Mesenchymal stem cell (in vitro differentiated cells and primary cell): ENCODE data around the gene IFT57.

Source experiments
- DNase-seq: peaks from one replicate; pipeline ENCODE4 v3.0.0-alpha.2; 2013
- H2AFZ ChIP-seq: one replicate; pipeline ENCODE4 v1.6.1; 2013; ENCODE audit warnings: low read depth, mild to moderate bottlenecking, control low read depth, inconsistent platforms, low read length, moderate library complexity
- H2AK5ac ChIP-seq: 2 replicates; pipeline ENCODE4 v1.6.1; 2013; ENCODE audit warnings: low read length, moderate library complexity, mild to moderate bottlenecking, inconsistent platforms; ENCODE audit not compliant: severe bottlenecking
- H2BK120ac ChIP-seq: one replicate; pipeline ENCODE4 v1.6.1; 2013; ENCODE audit warnings: low read depth, mild to moderate bottlenecking, inconsistent platforms, low read length, moderate library complexity
- H2BK12ac ChIP-seq, 2 experiments: one replicate each; pipeline ENCODE4 v1.6.1; 2013; ENCODE audit warnings: inconsistent platforms in 2 of 2, low read length in 2 of 2, mild to moderate bottlenecking in 2 of 2, moderate library complexity in 2 of 2, control low read depth in 1 of 2
- H2BK15ac ChIP-seq: one replicate; pipeline ENCODE4 v1.6.1; 2013; ENCODE audit warnings: mild to moderate bottlenecking, low read depth, inconsistent platforms; ENCODE audit not compliant: poor library complexity, severe bottlenecking
- H2BK5ac ChIP-seq: 2 replicates; pipeline ENCODE4 v1.6.1; 2013; ENCODE audit warnings: low read depth, mild to moderate bottlenecking, low read length, control low read depth, inconsistent platforms; ENCODE audit not compliant: poor library complexity, severe bottlenecking
- H3K14ac ChIP-seq, 2 experiments: one replicate each; pipeline ENCODE4 v1.6.1; 2013; ENCODE audit warnings: inconsistent platforms in 2 of 2, low read length in 2 of 2, control low read depth in 1 of 2, mild to moderate bottlenecking in 1 of 2, moderate library complexity in 1 of 2
- H3K18ac ChIP-seq, 2 experiments: one replicate each; pipeline ENCODE4 v1.6.1; 2013; ENCODE audit warnings: inconsistent platforms in 2 of 2, low read length in 2 of 2, control low read depth in 1 of 2, low read depth in 1 of 2, mild to moderate bottlenecking in 1 of 2
- H3K23ac ChIP-seq, 2 experiments: one replicate each; pipeline ENCODE4 v1.6.1; 2013; ENCODE audit warnings: inconsistent platforms in 2 of 2, low read length in 2 of 2, mild to moderate bottlenecking in 2 of 2, moderate library complexity in 2 of 2, control low read depth in 1 of 2
- H3K27ac ChIP-seq: 2 replicates; pipeline ENCODE4 v1.5.1; 2013; ENCODE audit warnings: mild to moderate bottlenecking, moderate library complexity, low read length, control low read depth, inconsistent platforms; ENCODE audit not compliant: poor library complexity, severe bottlenecking
- H3K27me3 ChIP-seq, 2 experiments: 2 replicates each; pipeline versions ENCODE4 v1.6.1 to v1.7.0; 2013; ENCODE audit warnings: low read length in 2 of 2, mild to moderate bottlenecking in 2 of 2, moderate library complexity in 2 of 2, control low read depth in 1 of 2, inconsistent platforms in 1 of 2; ENCODE audit not compliant: control insufficient read depth in 1 of 2, insufficient read depth in 1 of 2
- H3K36me3 ChIP-seq, 2 experiments: 2 replicates each; pipeline versions ENCODE4 v1.6.1 to v1.7.0; 2013; ENCODE audit warnings: low read length in 2 of 2, control low read depth in 1 of 2, inconsistent platforms in 1 of 2, low read depth in 1 of 2, mild to moderate bottlenecking in 1 of 2; ENCODE audit not compliant: insufficient read depth in 2 of 2, control insufficient read depth in 1 of 2
- H3K4ac ChIP-seq, 2 experiments: one replicate each; pipeline ENCODE4 v1.6.1; 2013; ENCODE audit warnings: inconsistent platforms in 2 of 2, low read length in 2 of 2, mild to moderate bottlenecking in 2 of 2, moderate library complexity in 2 of 2, control low read depth in 1 of 2, low read depth in 1 of 2
- H3K4me1 ChIP-seq: 2 replicates; pipeline ENCODE4 v1.6.1; 2013; ENCODE audit warnings: low read depth, low read length, control low read depth; ENCODE audit not compliant: control insufficient read depth, insufficient read depth
- H3K4me2 ChIP-seq: 2 replicates; pipeline ENCODE4 v1.6.1; 2013; ENCODE audit warnings: low read length, mild to moderate bottlenecking, inconsistent platforms; ENCODE audit not compliant: poor library complexity, severe bottlenecking
- H3K4me3 ChIP-seq, 2 experiments: 2 replicates each; pipeline versions ENCODE4 v1.5.1 to v1.7.0; 2013; ENCODE audit warnings: low read length in 2 of 2, mild to moderate bottlenecking in 2 of 2, control low read depth in 1 of 2, low read depth in 1 of 2; ENCODE audit not compliant: insufficient read depth in 1 of 2
- H3K79me1 ChIP-seq: replicated peaks from 2 replicates; pipeline ENCODE4 v1.6.1; 2013; ENCODE audit warnings: mild to moderate bottlenecking, control low read depth, low read length, inconsistent platforms; ENCODE audit not compliant: poor library complexity, severe bottlenecking
- H3K9ac ChIP-seq: 2 replicates; pipeline ENCODE4 v1.7.0; 2013; ENCODE audit warnings: mild to moderate bottlenecking, low read length, moderate library complexity
- H3K9me3 ChIP-seq: 2 replicates; pipeline ENCODE4 v1.7.0; 2013; ENCODE audit warnings: mild to moderate bottlenecking, low read length; ENCODE audit not compliant: control insufficient read depth
- H4K8ac ChIP-seq: one replicate; pipeline ENCODE4 v1.6.1; 2013; ENCODE audit warnings: inconsistent platforms, mild to moderate bottlenecking, low read length, moderate library complexity
- H4K91ac ChIP-seq: one replicate; pipeline ENCODE4 v1.6.1; 2013; ENCODE audit warnings: mild to moderate bottlenecking, low read length, inconsistent platforms
- WGBS: methylation state at CpG from one replicate; pipeline ENCODE4 v1.1.7; 2013; ENCODE audit warnings: mixed read lengths; 5-methylcytosine and 5-hydroxymethylcytosine counted together

The IFT57 gene

DNA sequence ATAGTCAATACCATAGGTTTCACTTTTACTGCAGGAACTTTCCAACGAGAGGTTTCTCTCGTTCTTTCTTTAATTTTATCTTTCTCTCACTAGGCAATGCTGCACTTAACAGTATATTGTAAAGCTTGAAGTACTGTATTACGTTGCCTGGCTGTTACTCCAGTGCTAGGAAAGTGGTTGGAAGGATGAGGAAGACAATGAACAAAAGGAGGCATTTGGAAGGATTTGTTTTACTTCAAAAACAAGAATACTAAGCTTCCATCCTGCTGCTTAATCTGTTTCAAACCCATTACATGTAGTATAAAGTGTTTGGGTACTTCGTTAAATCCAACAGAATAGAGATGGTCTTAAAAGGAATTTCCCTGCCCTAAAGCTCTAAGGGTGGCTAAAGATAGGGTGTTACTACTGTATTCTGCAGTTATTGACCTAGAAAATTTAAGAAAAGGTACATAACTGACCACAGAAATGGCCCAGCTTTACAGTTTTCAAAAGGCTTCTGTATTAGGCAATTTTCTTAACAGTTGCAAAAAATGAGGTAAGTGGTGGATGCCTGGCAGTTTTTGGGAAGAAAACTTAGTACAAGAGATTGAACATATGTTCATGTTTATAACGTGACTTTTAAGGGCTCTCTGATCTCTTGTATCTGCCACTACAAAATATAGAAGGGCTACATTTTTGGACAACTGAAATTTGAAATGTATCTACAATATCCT, 785 bp upstream of the IFT57 start:
- Histone ChIP-seq H3K27ac (peak overlapping the region; percentile 26), H3K4me2 (peak overlapping the region; percentile 60)
- WGBS, result 0% methylated on average over 1 of the region's 5 CpGs

GRCh38 chr3:108221393-108221792, 831 bp downstream of the IFT57 start:
- Histone ChIP-seq H2BK5ac (no peak overlapping the region), H3K4ac (no peak overlapping the region), H4K8ac (no peak overlapping the region), H2AFZ (no peak overlapping the region), H4K91ac (no peak overlapping the region), H3K27ac (no peak overlapping the region), H3K9ac (peak overlapping the region; percentile 94), H3K14ac (no peak overlapping the region), H3K4me2 (peak overlapping the region; percentile 71), H3K18ac (no peak overlapping the region), H3K36me3 (peaks cover 0 to 7% of the 10 kb centered on the region in 2 experiments), H3K4me1 (no peaks in the 10 kb centered on the region), H3K27me3 (no peaks in the 10 kb centered on the region), H2BK120ac (no peak overlapping the region), H3K9me3 (no peaks in the 10 kb centered on the region), H3K79me1 (peaks cover 3% of the 10 kb centered on the region), H3K4me3 (peak overlapping the region in 1 of 2 experiments; percentile 88), H3K23ac (no peak overlapping the region), H2AK5ac (no peak overlapping the region), H2BK12ac (no peak overlapping the region), H2BK15ac (no peak overlapping the region)
- WGBS, result 46% methylated on average over 4 of the region's 6 CpGs
- peak; percentile 41 for DNase-seq

More for the DNA sequence above, 785 bp upstream of the IFT57 start:
- Histone ChIP-seq H2BK15ac (no peak overlapping the region), H3K18ac (no peak overlapping the region), H2BK12ac (no peak overlapping the region), H3K79me1 (peaks cover 3% of the 10 kb centered on the region), H2BK5ac (no peak overlapping the region), H3K9me3 (no peaks in the 10 kb centered on the region), H3K4me3 (peak overlapping the region in 1 of 2 experiments; percentile 88), H3K14ac (no peak overlapping the region), H4K8ac (no peak overlapping the region), H3K4me1 (no peaks in the 10 kb centered on the region), H2BK120ac (no peak overlapping the region), H3K23ac (no peak overlapping the region), H3K4ac (no peak overlapping the region), H3K9ac (peak overlapping the region; percentile 94), H3K36me3 (peaks cover 0 to 4% of the 10 kb centered on the region in 2 experiments), H2AFZ (no peak overlapping the region), H3K27me3 (no peaks in the 10 kb centered on the region), H4K91ac (no peak overlapping the region), H2AK5ac (no peak overlapping the region)
- no peak for DNase-seq

DNA sequence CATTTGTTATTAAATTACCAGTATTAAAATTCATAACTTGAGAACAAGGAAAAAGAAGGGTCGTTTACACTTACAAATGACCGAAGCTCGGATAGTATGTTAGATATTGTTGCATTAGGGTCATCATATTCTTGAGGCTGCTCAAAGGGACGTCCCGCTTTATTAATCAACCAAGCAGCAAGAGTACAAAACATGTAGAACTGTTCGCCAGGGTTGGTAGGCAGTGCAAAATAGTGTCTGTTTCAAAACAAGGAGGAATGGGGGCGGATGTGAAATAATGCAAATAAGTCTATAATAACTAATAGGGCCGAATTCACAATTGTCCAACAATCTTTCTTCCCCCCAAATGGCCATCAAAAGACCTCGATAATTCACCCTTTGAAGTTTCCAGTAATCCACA, 2.9 kb downstream of the IFT57 start:
- Histone ChIP-seq H3K4me1 (no peaks in the 10 kb centered on the region), H3K4ac (no peak overlapping the region), H3K9me3 (no peaks in the 10 kb centered on the region), H3K4me2 (no peak overlapping the region), H3K4me3 (peak overlapping the region in 1 of 2 experiments; percentile 88), H3K27me3 (no peaks in the 10 kb centered on the region), H2BK15ac (no peak overlapping the region), H4K8ac (no peak overlapping the region), H2AK5ac (no peak overlapping the region), H2BK12ac (no peak overlapping the region), H2AFZ (no peak overlapping the region), H4K91ac (no peak overlapping the region), H3K14ac (no peak overlapping the region), H3K18ac (no peak overlapping the region), H3K79me1 (peaks cover 5% of the 10 kb centered on the region), H2BK5ac (no peak overlapping the region), H3K36me3 (peaks cover 0 to 9% of the 10 kb centered on the region in 2 experiments), H2BK120ac (no peak overlapping the region), H3K9ac (peak overlapping the region; percentile 1), H3K23ac (no peak overlapping the region), H3K27ac (no peak overlapping the region)
- 98% methylated on average over 8 of the region's 9 CpGs for WGBS
- DNase-seq, result no peak

- Histone ChIP-seq H3K79me1 (peaks cover 5% of the 10 kb centered on the region), H3K23ac (no peak overlapping the region), H2BK15ac (no peak overlapping the region), H3K9ac (peak overlapping the region; percentile 1), H3K18ac (no peak overlapping the region), H3K36me3 (peaks cover 0 to 10% of the 10 kb centered on the region in 2 experiments), H3K4me1 (no peaks in the 10 kb centered on the region), H3K27ac (no peak overlapping the region), H3K4me2 (no peak overlapping the region), H2AFZ (no peak overlapping the region), H3K27me3 (no peaks in the 10 kb centered on the region), H2BK12ac (no peak overlapping the region), H3K14ac (no peak overlapping the region), H3K4ac (no peak overlapping the region), H2BK5ac (no peak overlapping the region), H2AK5ac (no peak overlapping the region), H4K8ac (no peak overlapping the region), H3K9me3 (no peaks in the 10 kb centered on the region), H2BK120ac (no peak overlapping the region), H3K4me3 (no peak overlapping the region), H4K91ac (no peak overlapping the region)
- DNase-seq, result no peak
Measured at GRCh38 chr3:108218811-108219210, 3.4 kb downstream of the IFT57 start.
